Activated naive CD8-positive, alpha-beta T cell (primary cell): ENCODE data around the gene IKZF5.
A peak's percentile ranks its signal among the peaks of the same experiment; 100 is the strongest.

Experiments used
- H3K27ac Mint-ChIP-seq: one replicate; pipeline ENCODE4 v1.8.0; 2021; ENCODE audit warnings: mixed read lengths
- H3K27me3 Mint-ChIP-seq: one replicate; pipeline ENCODE4 v1.8.0; 2021; ENCODE audit warnings: mixed read lengths
- H3K36me3 Mint-ChIP-seq: one replicate; pipeline ENCODE4 v1.8.0; 2021; ENCODE audit warnings: mixed read lengths
- H3K4me1 Mint-ChIP-seq: one replicate; pipeline ENCODE4 v1.8.0; 2021; ENCODE audit warnings: low read depth, mixed read lengths
- H3K4me3 Mint-ChIP-seq: one replicate; pipeline ENCODE4 v1.8.0; 2021; ENCODE audit warnings: mild to moderate bottlenecking, mixed read lengths
- H3K9me3 Mint-ChIP-seq: one replicate; pipeline ENCODE4 v1.8.0; 2021; ENCODE audit warnings: low read depth, mixed read lengths

Gene IKZF5

DNA sequence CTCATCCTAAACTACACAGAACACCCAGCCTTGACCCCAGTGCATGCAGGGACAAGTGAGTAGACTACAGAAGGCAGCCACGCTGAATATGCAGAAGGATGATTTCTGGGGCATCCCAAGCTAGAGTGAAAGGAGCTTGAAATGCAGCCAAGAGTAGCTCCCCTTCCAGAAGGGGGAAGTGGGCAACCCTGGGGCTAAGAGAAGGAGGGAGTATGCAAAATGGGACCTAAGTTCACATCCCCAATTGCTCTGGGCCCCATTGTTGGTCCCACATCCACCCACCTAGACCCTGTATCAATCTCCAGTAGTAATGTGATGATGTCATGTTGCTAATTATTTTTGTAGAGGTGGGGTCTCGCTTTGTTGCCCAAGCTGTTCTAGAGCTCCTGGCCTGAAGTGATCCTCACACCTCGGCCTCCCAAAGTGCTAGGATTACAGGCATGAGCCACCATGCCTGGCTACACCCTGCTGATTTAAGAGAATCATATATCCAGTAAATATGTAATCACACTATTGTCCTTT is 34.0 kb downstream of the IKZF5 start:
- H3K9me3 Mint-ChIP-seq: no peaks in the 10 kb centered on the region
- no peaks in the 10 kb centered on the region for H3K36me3 Mint-ChIP-seq
- H3K4me3 Mint-ChIP-seq: no peak overlapping the region
- H3K27me3 Mint-ChIP-seq: no peaks in the 10 kb centered on the region
- no peaks in the 10 kb centered on the region for H3K4me1 Mint-ChIP-seq
- no peak overlapping the region for H3K27ac Mint-ChIP-seq

- Mint-ChIP-seq H3K36me3 (peaks cover 2% of the 10 kb centered on the region), H3K9me3 (peaks cover 4% of the 10 kb centered on the region), H3K27me3 (no peaks in the 10 kb centered on the region), H3K4me1 (no peaks in the 10 kb centered on the region), H3K27ac (no peak overlapping the region), H3K4me3 (no peak overlapping the region)
These were observed 34.6 kb downstream of the IKZF5 start for GRCh38 chr10:122974023-122974422.

DNA sequence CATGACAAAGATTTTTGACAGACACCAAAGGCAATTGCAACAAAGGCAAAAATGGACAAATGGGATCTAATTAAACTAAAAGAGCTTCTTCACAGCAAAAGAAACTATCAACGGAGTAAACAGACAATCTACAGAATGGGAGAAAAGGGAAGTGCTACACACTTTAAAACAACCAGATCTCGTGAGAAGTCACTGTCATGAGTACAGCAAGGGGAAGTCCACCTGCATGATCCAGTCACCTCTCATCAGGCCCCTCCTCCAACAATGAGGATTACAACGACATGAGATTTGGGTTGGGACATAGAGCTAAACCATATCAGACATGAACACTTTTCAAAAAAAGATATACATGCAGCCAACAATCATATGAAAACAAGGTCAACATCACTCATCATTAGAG is 39.9 kb downstream of the IKZF5 start:
- peaks cover 8% of the 10 kb centered on the region for H3K27me3 Mint-ChIP-seq
- H3K4me3 Mint-ChIP-seq: no peak overlapping the region
- H3K9me3 Mint-ChIP-seq: peaks cover 28% of the 10 kb centered on the region
- no peaks in the 10 kb centered on the region for H3K4me1 Mint-ChIP-seq
- peaks cover 22% of the 10 kb centered on the region for H3K36me3 Mint-ChIP-seq
- no peak overlapping the region for H3K27ac Mint-ChIP-seq

- Mint-ChIP-seq H3K27ac (no peak overlapping the region), H3K4me3 (no peak overlapping the region), H3K9me3 (peaks cover 28% of the 10 kb centered on the region), H3K27me3 (peaks cover 12% of the 10 kb centered on the region), H3K36me3 (peaks cover 26% of the 10 kb centered on the region), H3K4me1 (no peaks in the 10 kb centered on the region)
These were observed 41.7 kb downstream of the IKZF5 start for GRCh38 chr10:122966879-122967278.

DNA sequence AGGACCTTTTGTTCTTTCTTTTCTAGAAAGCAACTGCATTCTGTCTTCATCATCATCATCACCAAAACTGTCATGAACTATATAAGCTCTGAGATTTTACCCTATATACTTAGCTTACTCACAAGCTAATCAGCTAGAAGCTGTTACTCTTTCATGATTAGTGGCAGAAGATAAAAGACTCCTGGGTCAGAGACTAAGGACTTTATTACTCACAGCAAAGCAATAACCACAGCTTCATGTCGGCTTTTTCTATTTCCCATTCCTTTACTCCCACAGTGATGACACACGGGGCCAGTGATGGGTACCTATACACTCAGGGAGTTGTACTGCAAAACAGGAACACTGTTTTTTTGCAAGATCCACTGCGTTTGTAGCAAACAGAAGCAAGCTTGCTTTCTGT is 46.2 kb downstream of the IKZF5 start:
- Mint-ChIP-seq H3K36me3 (peaks cover 27% of the 10 kb centered on the region), H3K27ac (no peak overlapping the region), H3K4me1 (no peaks in the 10 kb centered on the region), H3K4me3 (no peak overlapping the region), H3K9me3 (peaks cover 15% of the 10 kb centered on the region), H3K27me3 (peaks cover 11% of the 10 kb centered on the region)

GRCh38 chr10:122957474-122957873 is 51.1 kb downstream of the IKZF5 start:
- H3K36me3 Mint-ChIP-seq: peaks cover 5% of the 10 kb centered on the region
- no peaks in the 10 kb centered on the region for H3K9me3 Mint-ChIP-seq

GRCh38 chr10:122955892-122956291 is 52.7 kb downstream of the IKZF5 start:
- H3K27ac Mint-ChIP-seq: no peak overlapping the region
- no peaks in the 10 kb centered on the region for H3K9me3 Mint-ChIP-seq
- H3K4me3 Mint-ChIP-seq: no peak overlapping the region
- H3K36me3 Mint-ChIP-seq: peaks cover 3% of the 10 kb centered on the region
- peaks cover 19% of the 10 kb centered on the region for H3K4me1 Mint-ChIP-seq
- H3K27me3 Mint-ChIP-seq: peaks cover 1% of the 10 kb centered on the region

More at GRCh38 chr10:122957474-122957873, 51.1 kb downstream of the IKZF5 start:
- Mint-ChIP-seq H3K27me3 (peaks cover 5% of the 10 kb centered on the region), H3K27ac (no peak overlapping the region), H3K4me1 (peaks cover 13% of the 10 kb centered on the region), H3K4me3 (no peak overlapping the region)

DNA sequence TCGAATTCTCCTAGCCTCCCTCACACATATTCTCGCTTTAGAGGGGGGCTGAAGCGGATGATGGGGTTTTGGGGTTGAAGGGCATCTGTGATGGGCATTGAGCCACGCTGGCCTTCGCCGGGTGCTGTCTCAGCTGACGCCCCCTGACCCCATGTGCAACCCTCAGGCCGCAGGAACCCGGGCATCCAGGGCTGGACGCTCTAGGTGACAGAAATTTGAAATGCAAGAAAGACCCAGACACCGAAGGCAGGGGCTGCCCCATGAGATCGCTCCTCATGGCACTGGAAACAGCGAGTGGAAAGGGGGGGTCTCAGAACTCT is 53.9 kb downstream of the IKZF5 start:
- no peak overlapping the region for H3K27ac Mint-ChIP-seq
- H3K36me3 Mint-ChIP-seq: peaks cover 3% of the 10 kb centered on the region
- H3K9me3 Mint-ChIP-seq: no peaks in the 10 kb centered on the region

DNA sequence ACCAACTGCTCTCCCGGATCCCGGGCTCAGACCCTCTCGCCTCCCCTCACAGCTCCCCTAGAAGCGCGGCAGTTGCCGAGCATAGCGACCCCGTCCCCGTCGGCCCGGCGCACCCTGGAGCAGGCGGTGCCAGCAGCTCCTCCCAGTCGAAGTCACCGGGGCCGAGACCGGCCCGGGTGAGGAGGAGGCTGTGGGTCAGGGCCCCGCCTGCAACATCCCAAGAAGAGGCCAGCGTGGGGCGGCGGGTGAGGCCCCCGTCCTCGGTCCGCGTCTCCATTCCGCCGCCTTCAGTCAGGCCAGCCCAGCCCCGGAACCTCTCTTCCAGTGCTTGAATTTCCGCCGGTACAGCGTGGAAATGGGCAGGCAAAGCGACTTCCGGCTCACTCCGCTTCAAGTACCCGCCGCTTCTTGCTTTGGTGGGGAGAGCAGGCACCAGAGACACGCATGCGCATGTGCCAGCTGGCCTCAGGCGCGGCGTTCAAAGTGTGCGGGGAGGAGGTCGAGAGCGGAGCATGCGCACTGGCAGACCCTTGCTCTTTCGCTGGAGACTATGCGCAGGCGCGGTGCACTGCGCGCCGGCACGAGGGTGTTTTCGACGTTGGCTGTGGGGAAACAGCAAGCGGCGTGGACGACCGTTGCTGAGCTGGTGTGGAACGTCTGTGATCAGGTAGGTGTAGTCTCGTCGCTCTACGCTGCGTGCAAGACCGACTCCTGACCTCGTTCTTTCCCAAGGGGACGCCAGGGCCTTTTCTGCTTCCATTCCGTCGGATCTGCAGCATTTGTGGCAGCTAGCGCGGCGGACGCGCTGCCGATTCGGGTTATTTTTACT is 54.5 kb downstream of the IKZF5 start, which contains the start of gene C10orf88:
Gene C10orf88, minus strand, starts transcription at position 326 of the 829 bp plus-strand sequence. Its CDS starts 49 bp downstream, at position 277.
- no peaks in the 10 kb centered on the region for H3K27me3 Mint-ChIP-seq
- peaks cover 28% of the 10 kb centered on the region for H3K4me1 Mint-ChIP-seq
- peak within 1 kb of the TSS; percentile 82 for H3K27ac Mint-ChIP-seq
- no peaks in the 10 kb centered on the region for H3K9me3 Mint-ChIP-seq
- H3K36me3 Mint-ChIP-seq: peaks cover 3% of the 10 kb centered on the region
- peak within 1 kb of the TSS; percentile 92 for H3K4me3 Mint-ChIP-seq

More for the DNA sequence above, 53.9 kb downstream of the IKZF5 start:
- Mint-ChIP-seq H3K4me1 (peaks cover 25% of the 10 kb centered on the region), H3K27me3 (no peaks in the 10 kb centered on the region), H3K4me3 (peak overlapping the region; percentile 38)

GRCh38 chr10:122949296-122949695 is 59.3 kb downstream of the IKZF5 start:
- no peaks in the 10 kb centered on the region for H3K9me3 Mint-ChIP-seq
- H3K27me3 Mint-ChIP-seq: no peaks in the 10 kb centered on the region
- H3K27ac Mint-ChIP-seq: no peak overlapping the region
- peaks cover 25% of the 10 kb centered on the region for H3K4me1 Mint-ChIP-seq
- peaks cover 9% of the 10 kb centered on the region for H3K36me3 Mint-ChIP-seq
- H3K4me3 Mint-ChIP-seq: no peak overlapping the region
